ENCODE data around the gene CREBBP.

The CREBBP gene

GRCh38 chr16:3824121-3824795, 56.3 kb downstream of the CREBBP start:
- no peak for DNase-seq (ENCODE audit: low spot score)

GRCh38 chr16:3823427-3823826, 57.1 kb downstream of the CREBBP start:
- no peak for DNase-seq (ENCODE audit: low spot score)

- peak; percentile 32 for DNase-seq (ENCODE audit: low spot score)
Observed at GRCh38 chr16:3822366-3823045, 58.0 kb downstream of the CREBBP start.

GRCh38 chr16:3821184-3821583, 59.3 kb downstream of the CREBBP start:
- DNase-seq (ENCODE audit: low spot score), result no peak

- peak; percentile 86 for DNase-seq (ENCODE audit: low spot score)
Observed at GRCh38 chr16:3819746-3820724, 60.5 kb downstream of the CREBBP start.

GRCh38 chr16:3819175-3819527, 61.4 kb downstream of the CREBBP start:
- DNase-seq (ENCODE audit: low spot score), result no peak

GRCh38 chr16:3816326-3816725, 64.2 kb downstream of the CREBBP start:
- no peak for DNase-seq (ENCODE audit: low spot score)

- no peak for DNase-seq (ENCODE audit: low spot score)
Observed at GRCh38 chr16:3814755-3815154, 65.8 kb downstream of the CREBBP start.

- DNase-seq (ENCODE audit: low spot score), result no peak
Observed at GRCh38 chr16:3812469-3813172, 67.9 kb downstream of the CREBBP start.

- no peak for DNase-seq (ENCODE audit: low spot score)
Observed at GRCh38 chr16:3810818-3811217, 69.7 kb downstream of the CREBBP start.

- no peak for DNase-seq (ENCODE audit: low spot score)
Observed at GRCh38 chr16:3810198-3810664, 70.3 kb downstream of the CREBBP start.

GRCh38 chr16:3808308-3809063, 72.0 kb downstream of the CREBBP start:
- DNase-seq (ENCODE audit: low spot score), result no peak

- no peak for DNase-seq (ENCODE audit: low spot score)
Observed at GRCh38 chr16:3807425-3808123, 72.9 kb downstream of the CREBBP start.

- no peak for DNase-seq (ENCODE audit: low spot score)
Observed at GRCh38 chr16:3804426-3805016, 76.0 kb downstream of the CREBBP start.

GRCh38 chr16:3800477-3801270, 79.8 kb downstream of the CREBBP start:
- DNase-seq (ENCODE audit: low spot score), result no peak

GRCh38 chr16:3800019-3800418, 80.5 kb downstream of the CREBBP start:
- no peak for DNase-seq (ENCODE audit: low spot score)

GRCh38 chr16:3799354-3799753, 81.2 kb downstream of the CREBBP start:
- no peak for DNase-seq (ENCODE audit: low spot score)

- no peak for DNase-seq (ENCODE audit: low spot score)
Observed at GRCh38 chr16:3798838-3799237, 81.7 kb downstream of the CREBBP start.

Measured in AG08395 (cell line).